HEK293 (cell line): Measurements from ENCODE around the gene HERC5.

Experiments used
- ZNF112 ChIP-seq: fragments of 450-650 bp; formaldehyde crosslinking; IDR thresholded peaks from 2 replicates; pipeline ENCODE4 v1.5.0; 2017; ENCODE audit warnings: missing biosample characterization, missing genetic modification characterization
- ZNF335 ChIP-seq: fragments of 450-650 bp; formaldehyde crosslinking; conservative IDR thresholded peaks from 2 replicates; pipeline ENCODE4 v1.5.1; 2016; ENCODE audit warnings: missing biosample characterization, missing genetic modification characterization
- TF ChIP-seq, protein P1 (sequence below): fragments of 450-650 bp; formaldehyde crosslinking; IDR thresholded peaks from 2 replicates; pipeline ENCODE4 v1.5.1; 2016; ENCODE audit warnings: missing biosample characterization, missing genetic modification characterization
- TF ChIP-seq, protein P2 (sequence below): fragments of 450-650 bp; formaldehyde crosslinking; IDR thresholded peaks from 2 replicates; pipeline ENCODE4 v1.5.1; 2016; ENCODE audit warnings: missing biosample characterization, missing genetic modification characterization
- TF ChIP-seq, protein P3 (sequence below): fragments of 450-650 bp; formaldehyde crosslinking; IDR thresholded peaks from 2 replicates; pipeline ENCODE4 v1.5.1; 2016; ENCODE audit warnings: missing biosample characterization, missing genetic modification characterization

DNA sequence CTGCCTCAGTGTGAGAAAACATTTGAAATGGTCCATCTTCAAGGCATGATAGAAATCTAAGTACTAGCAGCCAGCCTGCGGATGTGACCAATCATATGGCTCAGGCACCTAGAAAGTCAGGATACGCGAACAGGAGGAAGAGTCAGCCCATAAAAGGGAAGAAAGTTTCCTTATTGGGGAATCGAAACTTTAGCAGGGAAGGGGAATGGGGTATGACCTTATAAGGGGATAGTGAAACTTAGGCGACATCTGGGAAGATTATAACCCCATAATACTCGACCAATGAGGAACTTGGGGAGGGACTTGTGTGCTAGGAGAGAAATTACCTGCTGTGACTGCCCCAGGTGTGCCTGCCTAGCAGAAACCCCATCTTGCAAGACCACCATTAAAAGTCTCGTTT, 92.9 kb downstream of the HERC5 start:
- TF ChIP-seq, protein P1, sequence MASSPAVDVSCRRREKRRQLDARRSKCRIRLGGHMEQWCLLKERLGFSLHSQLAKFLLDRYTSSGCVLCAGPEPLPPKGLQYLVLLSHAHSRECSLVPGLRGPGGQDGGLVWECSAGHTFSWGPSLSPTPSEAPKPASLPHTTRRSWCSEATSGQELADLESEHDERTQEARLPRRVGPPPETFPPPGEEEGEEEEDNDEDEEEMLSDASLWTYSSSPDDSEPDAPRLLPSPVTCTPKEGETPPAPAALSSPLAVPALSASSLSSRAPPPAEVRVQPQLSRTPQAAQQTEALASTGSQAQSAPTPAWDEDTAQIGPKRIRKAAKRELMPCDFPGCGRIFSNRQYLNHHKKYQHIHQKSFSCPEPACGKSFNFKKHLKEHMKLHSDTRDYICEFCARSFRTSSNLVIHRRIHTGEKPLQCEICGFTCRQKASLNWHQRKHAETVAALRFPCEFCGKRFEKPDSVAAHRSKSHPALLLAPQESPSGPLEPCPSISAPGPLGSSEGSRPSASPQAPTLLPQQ (tag by site-specific recombination) = no peak
- TF ChIP-seq, protein P2, sequence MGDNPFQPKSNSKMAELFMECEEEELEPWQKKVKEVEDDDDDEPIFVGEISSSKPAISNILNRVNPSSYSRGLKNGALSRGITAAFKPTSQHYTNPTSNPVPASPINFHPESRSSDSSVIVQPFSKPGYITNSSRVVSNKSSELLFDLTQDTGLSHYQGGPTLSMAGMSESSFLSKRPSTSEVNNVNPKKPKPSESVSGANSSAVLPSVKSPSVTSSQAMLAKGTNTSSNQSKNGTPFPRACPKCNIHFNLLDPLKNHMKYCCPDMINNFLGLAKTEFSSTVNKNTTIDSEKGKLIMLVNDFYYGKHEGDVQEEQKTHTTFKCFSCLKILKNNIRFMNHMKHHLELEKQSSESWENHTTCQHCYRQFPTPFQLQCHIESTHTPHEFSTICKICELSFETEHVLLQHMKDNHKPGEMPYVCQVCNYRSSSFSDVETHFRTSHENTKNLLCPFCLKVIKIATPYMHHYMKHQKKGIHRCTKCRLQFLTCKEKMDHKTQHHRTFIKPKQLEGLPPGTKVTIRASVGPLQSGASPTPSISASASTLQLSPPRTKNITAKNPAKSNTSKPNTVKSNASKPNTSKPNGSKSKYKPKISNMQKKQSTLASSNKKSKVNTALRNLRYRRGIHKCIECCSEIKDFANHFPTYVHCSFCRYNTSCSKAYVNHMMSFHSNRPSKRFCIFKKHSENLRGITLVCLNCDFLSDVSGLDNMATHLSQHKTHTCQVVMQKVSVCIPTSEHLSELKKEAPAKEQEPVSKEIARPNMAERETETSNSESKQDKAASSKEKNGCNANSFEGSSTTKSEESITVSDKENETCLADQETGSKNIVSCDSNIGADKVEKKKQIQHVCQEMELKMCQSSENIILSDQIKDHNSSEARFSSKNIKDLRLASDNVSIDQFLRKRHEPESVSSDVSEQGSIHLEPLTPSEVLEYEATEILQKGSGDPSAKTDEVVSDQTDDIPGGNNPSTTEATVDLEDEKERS (tag by site-specific recombination) = no peak
- TF ChIP-seq ZNF112 (no peak), ZNF335 (tag by site-specific recombination) (no peak)
- TF ChIP-seq, protein P3, sequence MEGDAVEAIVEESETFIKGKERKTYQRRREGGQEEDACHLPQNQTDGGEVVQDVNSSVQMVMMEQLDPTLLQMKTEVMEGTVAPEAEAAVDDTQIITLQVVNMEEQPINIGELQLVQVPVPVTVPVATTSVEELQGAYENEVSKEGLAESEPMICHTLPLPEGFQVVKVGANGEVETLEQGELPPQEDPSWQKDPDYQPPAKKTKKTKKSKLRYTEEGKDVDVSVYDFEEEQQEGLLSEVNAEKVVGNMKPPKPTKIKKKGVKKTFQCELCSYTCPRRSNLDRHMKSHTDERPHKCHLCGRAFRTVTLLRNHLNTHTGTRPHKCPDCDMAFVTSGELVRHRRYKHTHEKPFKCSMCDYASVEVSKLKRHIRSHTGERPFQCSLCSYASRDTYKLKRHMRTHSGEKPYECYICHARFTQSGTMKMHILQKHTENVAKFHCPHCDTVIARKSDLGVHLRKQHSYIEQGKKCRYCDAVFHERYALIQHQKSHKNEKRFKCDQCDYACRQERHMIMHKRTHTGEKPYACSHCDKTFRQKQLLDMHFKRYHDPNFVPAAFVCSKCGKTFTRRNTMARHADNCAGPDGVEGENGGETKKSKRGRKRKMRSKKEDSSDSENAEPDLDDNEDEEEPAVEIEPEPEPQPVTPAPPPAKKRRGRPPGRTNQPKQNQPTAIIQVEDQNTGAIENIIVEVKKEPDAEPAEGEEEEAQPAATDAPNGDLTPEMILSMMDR (tag by site-specific recombination) = no peak
